HT-29 (cell line): ENCODE results near the gene NTSR2. TPM values are rescaled to one million over a fixed set of nuclear protein-coding genes. Genes with fewer than 3 reads are reported as not detected.

Source experiments
- DNase-seq: peaks from one replicate; pipeline ENCODE4 v3.0.0-alpha.2; 2015; ENCODE audit warnings: low spot score
- total RNA-seq: library from RNA; depleted of rRNA; stranded (reverse); fragments of >200 nt; shearing (Covaris generic); gene quantifications from 2 replicates; pipeline ENCODE4 v1.2.3, GENCODE V29; 2014; rRNA removed

NTSR2 gene
- total RNA-seq, 1 experiment from 2014 or later: not detected

DNA sequence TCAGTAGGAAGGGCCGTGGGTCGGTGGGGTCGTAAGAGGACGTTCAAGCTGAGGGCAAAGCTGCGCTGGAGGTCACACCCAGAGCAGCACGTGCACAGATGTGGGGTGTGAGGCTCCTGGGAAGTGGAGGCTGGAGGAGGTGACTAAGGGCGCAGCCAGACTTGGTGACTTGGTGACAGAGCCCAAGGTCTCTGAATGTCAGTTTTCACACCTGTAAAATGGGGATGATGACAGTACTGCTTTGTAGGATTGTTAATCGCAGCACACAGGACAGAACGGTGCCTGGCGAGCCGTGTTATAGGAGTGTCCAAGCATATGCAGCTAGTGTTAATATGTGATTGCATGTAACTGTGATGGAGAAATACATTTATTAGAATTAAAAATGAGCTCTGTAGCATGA lies 40.8 kb downstream of the NTSR2 start:
- DNase-seq: no peak

DNA sequence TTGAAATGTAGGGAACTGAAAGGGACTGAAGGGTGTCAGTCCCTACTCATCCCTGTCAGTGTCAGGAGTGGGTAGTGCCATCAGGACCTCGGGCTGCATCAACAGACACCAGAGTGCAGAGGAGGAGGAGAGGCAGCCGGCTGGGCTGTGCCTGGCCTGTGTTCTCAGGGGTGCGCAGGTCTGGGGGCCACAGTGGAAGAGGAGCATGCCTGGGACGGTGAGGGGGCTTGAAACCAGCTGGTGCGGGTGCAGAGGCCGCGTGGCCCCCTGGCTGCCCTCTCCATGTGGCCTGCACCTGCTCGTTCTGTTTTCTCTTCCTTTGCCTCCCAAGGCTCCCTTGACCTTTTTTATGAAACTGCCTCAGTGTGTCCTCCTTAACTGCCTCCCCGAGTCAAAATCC lies 41.3 kb downstream of the NTSR2 start:
- no peak for DNase-seq

DNA sequence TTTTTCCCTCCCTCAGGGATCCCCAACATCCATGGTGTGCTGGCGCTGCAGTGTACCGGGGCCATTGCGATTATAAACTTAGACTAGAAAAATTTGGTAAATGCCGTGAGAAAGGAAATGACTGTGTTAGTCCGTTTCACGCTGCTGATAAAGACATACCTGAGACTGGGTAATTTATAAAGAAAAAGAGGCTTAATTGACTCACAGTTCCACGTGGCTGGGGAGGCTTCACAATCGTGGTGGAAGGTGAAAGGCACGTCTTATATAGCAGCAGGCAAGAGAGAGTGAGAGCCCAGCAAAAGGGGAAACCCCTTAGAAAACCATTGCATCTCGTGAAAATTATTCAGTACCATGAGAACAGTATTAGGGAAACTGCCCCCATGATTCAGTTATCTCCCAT lies 44.3 kb downstream of the NTSR2 start:
- DNase-seq: no peak

DNA sequence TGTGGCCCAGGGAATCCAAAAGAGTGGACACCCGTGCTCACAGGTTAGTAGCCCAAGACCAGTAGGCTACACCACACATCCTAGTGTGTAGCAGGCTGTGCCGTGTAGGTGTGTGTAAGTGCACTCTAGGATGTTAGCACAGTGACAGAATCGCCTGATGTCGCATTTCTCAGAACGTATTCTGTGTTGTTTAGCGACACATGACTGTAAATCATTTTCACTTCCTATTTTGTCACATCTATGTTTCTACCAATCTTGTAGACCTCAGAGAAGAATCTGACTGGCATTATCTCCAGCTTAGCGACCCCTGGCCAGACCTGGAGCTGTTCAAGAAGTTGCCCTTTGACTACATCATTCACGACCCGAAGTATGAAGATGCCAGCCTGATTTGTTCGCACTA lies 45.1 kb downstream of the NTSR2 start:
- no peak for DNase-seq

DNA sequence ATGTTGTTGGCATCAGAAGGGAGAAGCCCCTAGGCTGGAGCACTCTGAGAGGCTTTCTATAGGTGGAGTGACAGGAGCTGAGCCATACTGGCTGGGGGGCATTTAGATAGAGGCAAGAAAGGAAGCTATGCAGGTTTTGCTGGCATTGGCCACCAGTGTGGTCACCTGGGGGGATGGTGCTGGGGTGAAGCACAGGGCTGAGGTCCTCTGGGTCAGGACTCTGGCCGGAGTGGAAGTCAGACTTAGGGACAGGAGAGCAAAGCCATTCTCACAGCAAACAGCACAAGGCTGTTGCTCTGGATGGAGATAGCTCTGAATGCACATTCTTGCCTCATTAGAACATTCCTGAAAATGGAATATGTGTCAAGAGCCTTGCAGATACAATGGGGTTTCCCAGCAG lies 47.4 kb downstream of the NTSR2 start:
- no peak for DNase-seq

DNA sequence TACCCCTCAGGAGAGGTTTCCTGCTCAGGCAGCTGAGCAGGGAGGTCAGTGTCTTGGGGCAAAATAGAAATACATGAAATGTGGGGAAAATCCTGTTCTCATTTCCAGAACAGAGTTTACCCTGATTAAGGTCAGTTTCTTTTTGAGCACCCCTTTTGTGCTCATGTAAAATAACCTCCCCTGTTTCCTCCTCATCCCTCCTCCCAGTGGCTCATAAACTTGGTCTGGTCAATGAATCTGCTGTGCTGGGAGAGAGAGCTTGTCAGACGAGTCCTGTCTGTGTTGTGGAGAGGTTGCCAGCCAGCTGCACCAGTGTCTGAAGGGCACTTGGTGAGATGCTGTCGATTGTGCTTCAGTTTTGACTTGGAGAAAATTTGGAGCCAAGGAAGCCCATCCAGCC lies 48.6 kb downstream of the NTSR2 start:
- DNase-seq: no peak

DNA sequence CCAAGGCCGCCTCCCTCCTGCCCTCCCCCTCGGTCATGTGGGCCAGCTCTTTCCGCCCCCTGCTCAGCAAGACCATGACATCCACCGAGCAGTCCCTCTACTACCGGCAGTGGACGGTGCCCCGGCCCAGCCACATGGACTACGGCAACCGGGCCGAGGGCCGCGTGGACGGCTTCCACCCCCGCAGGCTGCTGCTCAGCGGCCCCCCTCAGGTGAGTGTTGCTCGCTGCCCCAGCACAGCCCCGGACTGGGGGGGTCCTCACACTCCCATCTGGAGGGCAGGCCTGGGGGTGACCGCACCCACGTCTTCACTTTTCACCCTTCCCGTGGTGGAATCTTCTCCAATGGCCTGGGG lies 51.3 kb downstream of the NTSR2 start:
- DNase-seq: no peak

DNA sequence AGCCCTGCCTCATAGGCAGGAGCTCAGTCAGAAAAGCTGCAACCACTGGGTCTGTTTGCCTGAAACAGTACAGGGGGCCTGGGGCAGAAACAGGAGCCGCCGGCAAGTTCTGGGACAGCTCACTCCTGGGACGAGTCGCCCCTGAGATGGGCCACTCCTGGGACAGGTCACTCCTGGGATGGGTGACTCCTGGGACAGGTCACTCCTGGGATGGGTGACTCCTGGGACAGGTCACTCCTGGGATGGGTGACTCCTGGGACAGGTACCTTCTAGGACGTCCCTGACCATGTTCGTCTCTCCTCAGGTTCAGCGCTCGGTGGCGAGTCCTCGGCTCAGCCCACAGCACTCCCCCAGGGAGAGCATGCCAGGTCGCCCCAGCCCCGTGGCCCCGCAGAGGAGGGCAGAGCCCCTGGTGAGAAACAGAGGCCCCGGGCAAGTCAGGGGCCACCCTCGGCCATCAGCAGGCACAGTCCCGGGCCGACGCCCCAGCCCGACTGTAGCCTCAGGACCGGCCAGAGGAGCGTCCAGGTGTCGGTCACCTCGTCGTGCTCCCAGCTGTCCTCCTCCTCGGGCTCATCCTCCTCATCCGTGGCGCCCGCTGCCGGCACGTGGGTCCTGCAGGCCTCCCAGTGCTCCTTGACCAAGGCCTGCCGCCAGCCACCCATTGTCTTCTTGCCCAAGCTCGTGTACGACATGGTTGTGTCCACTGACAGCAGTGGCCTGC lies 51.8 kb downstream of the NTSR2 start:
- DNase-seq: no peak

DNA sequence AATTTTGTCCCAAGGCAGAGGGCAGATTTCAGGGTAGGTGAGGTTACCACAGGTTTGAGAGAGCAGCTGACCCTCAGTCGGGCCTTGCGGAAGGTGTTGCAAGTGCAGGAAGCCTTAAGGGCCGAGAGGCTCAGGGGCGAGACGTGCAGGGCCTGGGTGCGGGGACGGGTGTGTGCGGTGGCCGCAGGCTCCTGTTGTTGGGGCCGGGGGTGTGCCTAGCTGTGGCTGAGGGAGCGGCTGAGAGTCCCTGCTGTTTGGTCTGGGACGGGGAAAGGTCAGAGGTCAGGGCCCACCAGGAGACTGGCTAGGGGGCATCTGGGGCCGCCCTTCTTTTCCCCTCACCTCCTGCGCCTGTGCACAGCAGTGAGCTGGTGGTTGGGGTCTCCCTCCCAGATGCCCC lies 52.5 kb downstream of the NTSR2 start:
- DNase-seq: no peak

DNA sequence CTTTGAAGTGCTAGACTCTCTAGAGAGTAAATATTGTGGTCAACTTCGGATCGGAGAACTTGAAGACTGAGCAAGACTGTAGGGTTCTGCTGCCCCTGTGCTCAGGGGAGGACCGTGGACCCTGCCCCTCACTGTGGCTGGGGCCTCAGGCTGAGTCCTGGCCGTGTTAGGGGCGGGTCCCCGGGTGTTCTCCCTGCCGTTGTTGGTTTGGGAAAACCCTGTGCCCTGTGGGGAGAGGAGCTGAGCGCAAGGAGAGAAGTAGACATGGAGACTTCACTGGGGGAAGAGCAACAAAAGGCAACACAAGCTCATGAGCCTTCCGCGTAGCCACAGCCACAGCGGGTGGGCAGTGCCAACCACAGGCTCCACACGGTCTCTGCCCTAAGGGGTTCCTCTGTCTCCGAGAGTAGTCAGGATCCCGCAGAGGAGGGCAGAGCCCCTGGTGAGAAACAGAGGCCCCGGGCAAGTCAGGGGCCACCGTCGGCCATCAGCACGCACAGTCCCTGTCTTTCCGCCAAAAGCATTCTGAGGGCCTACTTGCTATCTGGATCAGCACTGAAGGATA lies 53.1 kb downstream of the NTSR2 start:
- DNase-seq: no peak

DNA sequence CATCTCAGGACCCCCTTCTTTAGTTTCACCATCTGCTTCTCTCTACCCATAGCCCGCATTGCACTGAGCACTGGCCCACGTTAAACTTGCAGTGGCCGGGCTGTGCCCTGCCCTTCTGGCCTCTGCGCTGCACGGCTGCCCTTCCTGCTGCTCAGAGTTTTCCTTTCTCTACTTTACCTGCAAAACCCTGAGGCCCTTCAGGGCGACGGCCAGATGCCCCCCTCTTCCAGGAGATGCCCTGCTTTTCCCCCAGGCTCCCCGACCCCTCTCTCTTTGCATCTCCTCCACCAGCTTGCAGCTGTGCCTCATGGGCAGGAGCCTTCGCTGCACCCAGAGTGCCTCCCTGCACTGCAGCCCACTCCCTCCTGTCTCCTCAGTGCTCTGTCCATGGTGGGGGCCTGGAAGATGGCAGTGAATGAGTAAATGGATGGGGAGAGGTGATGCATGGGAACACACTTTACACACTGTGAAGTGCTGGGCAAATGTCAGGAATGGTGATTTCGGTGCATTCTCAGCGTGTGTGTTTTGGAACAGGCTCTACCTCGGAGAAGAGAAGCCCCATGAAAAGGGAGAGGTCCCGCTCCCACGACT lies 53.8 kb downstream of the NTSR2 start:
- no peak for DNase-seq

DNA sequence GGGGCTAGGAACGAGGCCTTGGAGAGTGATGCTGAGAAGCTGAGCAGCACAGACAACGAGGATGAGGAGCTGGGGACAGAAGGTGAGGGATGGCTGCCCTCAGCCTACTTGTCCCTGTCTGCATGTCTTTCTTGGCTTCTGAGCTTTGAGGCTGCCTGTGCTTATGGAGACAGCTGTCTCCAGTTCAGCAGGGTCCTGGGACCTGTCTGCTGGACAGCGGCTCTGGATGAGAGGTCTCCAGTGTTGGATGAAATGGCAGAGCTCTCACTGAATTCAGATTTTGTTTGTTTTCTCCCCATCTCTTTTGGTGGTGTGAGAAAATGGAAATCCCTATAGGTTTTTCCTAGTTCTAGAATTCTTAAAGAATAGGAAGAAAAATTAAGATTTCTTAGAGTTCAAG lies 54.8 kb downstream of the NTSR2 start:
- no peak for DNase-seq

DNA sequence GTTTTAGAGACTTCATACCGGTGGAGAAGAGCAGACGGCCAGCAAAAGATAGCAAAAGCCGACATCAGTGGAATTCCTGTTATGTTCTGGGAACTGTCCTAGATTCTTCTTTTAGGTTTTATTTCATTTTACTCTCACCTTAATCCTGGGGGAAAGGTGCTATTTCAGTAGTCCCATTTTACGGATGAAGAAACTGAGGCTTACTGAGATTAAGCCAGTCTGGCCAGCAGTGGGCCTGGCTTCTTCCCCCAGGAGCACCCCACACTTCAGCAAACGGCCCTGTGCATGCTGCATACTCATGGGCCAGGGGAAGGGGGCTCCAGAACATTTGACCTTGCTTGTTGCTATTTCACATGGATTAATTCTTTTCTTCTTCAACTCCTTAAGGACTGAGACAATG lies 56.7 kb downstream of the NTSR2 start:
- DNase-seq: no peak

DNA sequence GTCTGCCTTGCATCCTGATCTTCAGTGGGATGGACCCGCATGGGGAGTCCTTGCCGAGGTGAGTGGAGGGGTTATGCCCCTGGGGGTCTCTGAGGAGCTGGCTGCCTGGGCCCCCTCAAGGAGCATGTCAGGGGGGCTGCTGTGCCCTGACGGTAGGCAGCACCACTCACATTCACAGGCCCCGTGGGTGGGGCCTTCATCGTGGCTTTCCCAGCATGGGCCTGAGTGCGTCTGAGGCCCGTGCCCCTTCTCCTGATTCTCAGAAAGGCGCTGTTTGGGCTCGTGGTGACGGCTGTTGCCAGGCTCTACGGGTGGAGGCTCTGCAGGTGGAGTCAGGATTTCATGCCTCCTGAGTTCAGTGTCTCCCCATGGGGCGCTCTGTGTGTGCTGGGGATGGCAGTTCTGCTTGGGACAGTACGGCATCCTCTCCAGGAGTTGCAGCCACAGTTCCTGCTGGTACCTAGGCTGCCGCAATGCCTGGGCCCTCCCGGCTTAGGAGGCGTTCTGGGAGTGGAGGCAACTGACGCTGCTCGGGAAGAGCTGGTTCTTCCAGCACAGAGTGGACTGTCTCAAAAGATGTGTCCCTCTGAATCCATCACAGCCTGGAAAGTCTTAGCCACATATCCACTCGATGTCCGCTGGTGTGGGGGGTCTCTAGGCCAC lies 57.3 kb downstream of the NTSR2 start:
- no peak for DNase-seq

DNA sequence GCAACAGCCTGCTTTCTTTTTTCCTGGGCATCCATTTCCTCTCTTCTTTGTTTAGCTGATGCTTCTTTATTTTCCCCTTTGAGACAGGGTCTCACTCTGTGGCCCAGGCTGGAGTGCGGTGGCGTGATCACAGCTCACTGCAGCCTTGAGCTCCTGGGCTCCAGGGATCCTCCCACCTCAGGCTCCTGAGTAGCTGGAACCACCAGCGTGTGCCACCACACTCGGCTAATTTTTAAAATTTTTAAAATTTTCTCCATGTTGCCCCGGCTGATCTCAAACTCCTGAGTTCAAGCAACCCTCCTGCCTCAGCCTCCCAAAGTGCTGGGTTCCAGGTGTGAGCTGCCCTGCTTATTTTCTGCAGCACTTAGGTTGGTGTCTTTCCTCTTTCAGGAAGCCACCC lies 58.7 kb downstream of the NTSR2 start:
- DNase-seq: no peak

DNA sequence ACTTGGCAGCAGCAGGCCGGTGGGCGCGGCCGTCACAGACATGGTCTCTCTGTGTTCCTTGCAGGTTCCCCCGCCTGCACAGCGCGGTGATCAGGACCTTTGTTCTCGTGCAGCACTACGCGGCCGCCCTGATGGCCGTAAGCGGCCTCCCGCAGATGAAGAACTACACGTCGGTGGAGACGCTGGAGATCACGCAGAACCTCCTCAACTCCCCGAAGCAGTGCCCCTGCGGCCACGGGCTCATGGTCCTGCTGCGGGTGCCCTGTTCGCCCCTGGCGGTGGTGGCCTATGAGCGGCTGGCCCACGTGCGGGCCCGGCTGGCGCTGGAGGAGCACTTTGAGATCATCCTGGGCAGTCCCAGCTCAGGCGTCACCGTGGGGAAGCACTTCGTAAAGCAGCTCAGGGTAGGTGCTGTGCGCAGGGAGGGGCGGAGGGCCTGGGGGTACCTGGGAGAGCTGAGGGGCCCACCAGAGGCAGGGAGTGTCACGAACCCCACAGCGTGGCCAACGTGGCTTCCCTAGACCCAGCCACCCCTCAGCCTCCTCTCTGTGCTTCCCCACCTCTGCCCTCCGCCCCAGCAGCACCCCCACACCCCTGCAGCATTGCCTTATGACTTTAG lies 59.3 kb downstream of the NTSR2 start:
- no peak for DNase-seq

Other genes starting within 250 kb of the NTSR2 start
- gene E2F6, start 204.0 kb downstream of the NTSR2 start, total RNA-seq: 23.7 and 23.9 TPM in 2 replicates
- 0.03 TPM in 1 of 2 replicates, not detected in the other for gene GREB1, start 136.2 kb downstream of the NTSR2 start, total RNA-seq
- gene LPIN1, start 76.4 kb upstream of the NTSR2 start, total RNA-seq: 5.6 and 6.8 TPM in 2 replicates